Neutrophil (primary cell): ENCODE measurements around the gene BIN1.

Experiments used
- H3K27ac ChIP-seq: fragments of 200-600 bp; sonication (generic); 2 replicates; pipeline ENCODE4 v1.5.1; 2016; ENCODE audit warnings: mild to moderate bottlenecking, moderate library complexity
- H3K27me3 ChIP-seq: fragments of 200-600 bp; sonication (generic); 2 replicates; pipeline ENCODE4 v1.6.0; 2016; ENCODE audit warnings: mild to moderate bottlenecking
- H3K36me3 ChIP-seq: fragments of 200-600 bp; sonication (generic); 2 replicates; pipeline ENCODE4 v1.5.1; 2017
- H3K4me1 ChIP-seq, 2 experiments: fragments of 200-600 bp in 1 of 2; sonication (generic) in 1 of 2; 1 replicate in 1 of 2; 2 replicates in 1 of 2; pipeline versions ENCODE4 v1.5.1 to v1.6.1; 2013 to 2016; ENCODE audit warnings: low read depth in 1 of 2, low read length in 1 of 2, mild to moderate bottlenecking in 1 of 2, moderate library complexity in 1 of 2; ENCODE audit not compliant: control insufficient read depth in 1 of 2, insufficient read depth in 1 of 2
- H3K4me3 ChIP-seq, 2 experiments: fragments of 200-600 bp in 1 of 2; sonication (generic) in 1 of 2; 1 replicate in 1 of 2; 2 replicates in 1 of 2; pipeline ENCODE4 v1.5.1; 2013 to 2016; ENCODE audit warnings: low read depth in 1 of 2, low read length in 1 of 2, mild to moderate bottlenecking in 1 of 2, moderate library complexity in 1 of 2
- H3K9me3 ChIP-seq: fragments of 200-600 bp; sonication (generic); 2 replicates; pipeline ENCODE4 v1.5.1; 2016
- CTCF ChIP-seq: fragments of 200-600 bp; sonication (generic); IDR thresholded peaks from 2 replicates; pipeline ENCODE4 v1.5.1; 2016; ENCODE audit warnings: antibody characterized with exemption

The BIN1 gene

GRCh38 chr2:127095367-127095641 lies 11.7 kb downstream of the BIN1 start:
- TF ChIP-seq CTCF = no peak
- Histone ChIP-seq H3K36me3 (no peaks in the 10 kb centered on the region), H3K9me3 (no peaks in the 10 kb centered on the region), H3K27ac (no peak overlapping the region), H3K4me1 (no peaks in the 10 kb centered on the region), H3K27me3 (peaks cover 35% of the 10 kb centered on the region), H3K4me3 (no peak overlapping the region)

DNA sequence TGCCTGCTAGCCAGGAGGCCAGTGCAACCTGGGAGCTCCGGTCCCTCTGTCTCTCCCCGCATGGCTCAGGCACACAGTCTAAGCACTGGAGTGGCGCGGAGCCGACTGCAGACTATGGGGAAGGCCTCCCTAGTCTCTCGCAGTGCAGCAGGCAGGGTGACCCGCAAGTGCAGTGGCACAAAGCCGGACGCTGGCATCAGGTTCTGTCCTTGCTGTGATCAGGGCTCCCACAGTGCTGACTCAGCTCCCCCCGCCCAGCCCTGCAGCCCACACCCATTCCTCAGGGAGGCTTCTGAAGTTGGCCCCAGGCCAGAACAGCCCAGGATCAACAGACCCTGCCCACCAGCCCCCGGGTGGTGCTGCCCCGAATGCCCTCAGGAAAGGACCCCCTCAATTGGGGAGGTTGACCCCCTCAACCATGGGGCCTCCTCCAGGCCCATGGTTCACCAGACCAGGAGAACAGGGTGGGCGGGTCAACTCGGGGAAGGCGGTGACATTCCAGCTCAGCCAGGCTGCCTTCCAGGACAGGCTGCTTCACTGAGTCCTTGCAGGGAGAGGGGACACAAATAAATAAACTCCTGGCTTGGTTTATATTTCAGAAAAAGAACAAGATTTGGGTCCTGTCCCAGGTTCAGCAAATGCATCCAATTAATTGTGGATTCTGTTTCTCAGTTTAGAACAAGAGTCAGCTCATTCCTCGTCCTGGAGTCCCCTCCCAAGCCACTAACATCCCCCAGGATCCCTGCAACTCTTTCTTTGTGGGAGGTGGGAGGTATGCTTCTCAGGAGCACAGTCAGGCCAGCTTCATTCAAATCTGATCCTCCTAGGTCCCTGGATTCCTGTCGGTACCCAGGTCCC lies 12.2 kb downstream of the BIN1 start:
- Histone ChIP-seq H3K36me3 (no peaks in the 10 kb centered on the region), H3K27me3 (peaks cover 35% of the 10 kb centered on the region), H3K4me1 (no peaks in the 10 kb centered on the region), H3K27ac (no peak overlapping the region), H3K9me3 (no peaks in the 10 kb centered on the region), H3K4me3 (no peak overlapping the region)
- no peak for TF ChIP-seq CTCF

- H3K27ac ChIP-seq = no peak overlapping the region
- H3K4me3 ChIP-seq = no peak overlapping the region
- TF ChIP-seq CTCF = no peak
- H3K27me3 ChIP-seq = peaks cover 38% of the 10 kb centered on the region
- no peaks in the 10 kb centered on the region for H3K9me3 ChIP-seq
- no peaks in the 10 kb centered on the region for H3K4me1 ChIP-seq
- no peaks in the 10 kb centered on the region for H3K36me3 ChIP-seq
Measured at GRCh38 chr2:127093648-127094210, 13.2 kb downstream of the BIN1 start.

DNA sequence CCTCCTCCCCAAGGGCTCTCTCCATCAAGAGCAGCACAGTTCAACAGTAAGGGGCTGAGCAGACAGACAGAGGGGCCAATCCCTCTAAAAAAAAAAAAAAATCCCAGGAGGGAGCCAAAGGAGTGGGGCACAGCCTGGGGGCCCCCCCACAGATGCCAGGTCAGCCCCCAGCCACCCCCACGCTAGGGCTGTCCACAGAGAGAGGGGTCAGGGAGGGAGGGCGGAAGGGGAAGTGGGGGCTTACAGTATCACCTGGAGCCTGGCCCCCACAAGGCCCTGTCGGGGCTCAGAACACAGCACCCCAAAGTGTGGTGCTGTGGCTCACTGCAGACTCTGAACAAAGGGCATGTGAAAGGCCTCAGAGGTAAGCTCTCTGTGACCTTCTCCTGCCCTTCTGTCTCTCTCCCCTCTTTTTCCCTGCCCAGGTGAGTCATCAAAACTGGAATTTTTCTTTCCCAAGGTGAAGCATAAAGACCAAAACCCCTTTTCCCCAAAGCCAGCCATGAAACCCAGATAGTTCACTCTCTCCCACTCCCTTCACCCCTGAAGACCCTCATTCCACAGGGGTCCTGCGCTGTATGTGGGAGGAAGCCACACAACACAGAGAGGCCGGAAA lies 13.9 kb downstream of the BIN1 start:
- Histone ChIP-seq H3K27me3 (peaks cover 46% of the 10 kb centered on the region), H3K36me3 (no peaks in the 10 kb centered on the region), H3K9me3 (no peaks in the 10 kb centered on the region), H3K4me3 (no peak overlapping the region), H3K4me1 (no peaks in the 10 kb centered on the region), H3K27ac (no peak overlapping the region)
- TF ChIP-seq CTCF = no peak

DNA sequence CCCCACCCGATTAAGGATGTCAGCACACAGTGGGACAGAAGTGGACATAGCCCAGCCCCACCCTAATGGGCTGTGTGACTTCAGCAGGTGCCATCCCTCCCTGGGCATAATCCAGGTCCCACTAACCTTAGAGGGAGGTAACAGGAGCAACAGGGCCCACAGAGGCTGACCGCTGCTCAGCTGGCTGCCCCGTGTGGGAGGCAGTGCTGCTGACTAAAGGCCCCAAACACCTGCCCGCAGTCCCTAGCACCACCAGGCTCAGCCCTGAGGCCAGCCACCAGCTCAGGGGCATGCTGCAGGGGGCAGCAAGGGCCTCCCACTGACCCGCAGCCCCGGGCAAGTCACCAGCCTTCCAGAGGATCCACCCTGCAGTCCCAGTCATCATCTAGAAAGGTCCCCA lies 14.6 kb downstream of the BIN1 start:
- no peak for TF ChIP-seq CTCF
- Histone ChIP-seq H3K4me3 (no peak overlapping the region), H3K4me1 (peaks cover under 1% of the 10 kb centered on the region in 2 experiments), H3K36me3 (no peaks in the 10 kb centered on the region), H3K9me3 (no peaks in the 10 kb centered on the region), H3K27ac (no peak overlapping the region), H3K27me3 (peaks cover 53% of the 10 kb centered on the region)
